ENCODE data around the gene SFXN2.

DNA sequence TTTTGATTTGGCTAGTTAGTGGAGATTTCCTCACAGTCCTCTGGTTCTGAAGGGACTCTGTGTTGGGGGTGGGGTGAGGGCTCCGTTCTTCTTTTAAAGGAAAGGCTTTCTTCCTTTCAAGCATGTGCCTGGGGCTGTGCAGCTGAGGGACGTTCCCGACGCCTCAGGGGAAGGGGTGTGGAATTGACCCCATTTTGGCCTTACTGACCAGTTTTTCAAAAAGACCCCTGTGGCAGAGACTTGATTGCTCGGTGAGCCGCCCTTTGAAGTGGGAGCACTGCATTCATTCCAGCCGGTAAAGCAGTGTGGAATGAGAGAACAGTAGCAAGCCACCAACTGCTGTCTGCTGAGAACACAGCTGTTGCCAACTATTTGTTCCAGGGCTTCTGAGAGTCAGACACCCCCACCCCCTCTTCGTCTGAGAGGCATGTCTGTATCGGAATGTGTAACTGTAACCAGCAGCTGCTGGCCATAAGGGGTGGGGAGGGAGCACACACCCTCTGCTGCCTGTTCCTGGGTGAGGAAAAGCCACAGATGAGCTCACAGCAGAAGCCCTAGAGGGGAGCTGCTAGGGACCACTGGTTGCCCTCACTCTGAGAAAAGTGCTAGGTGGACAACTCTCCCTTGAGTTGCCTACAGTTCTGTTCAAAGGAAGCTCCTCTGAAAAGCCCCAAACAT, 62.5 kb downstream of the SFXN2 start:
- TF ChIP-seq POLR2A (IDR thresholded peaks at IDR 0.05; ENCODE audit: low read length) (peak; percentile 63), GATA1 (IDR thresholded peaks at IDR 0.05; ENCODE audit: low read depth, low read length) (no peak)

Measured in erythroblast (primary cell).